ENCODE data around the gene SMIM35. TPM values are rescaled to one million over a fixed set of nuclear protein-coding genes. Genes with fewer than 3 reads are reported as not detected.

The SMIM35 gene
- total RNA-seq, 1 donor from 2014 or later: not detected

GRCh38 chr11:117992136-117992535 lies 94.6 kb downstream of the SMIM35 start:
- H3K27me3 ChIP-seq (ENCODE audit: control insufficient read depth in 3 of 3, insufficient read depth in 3 of 3, low read length in 3 of 3): peaks cover 16 to 25% (median 18%) of the 10 kb centered on the region in 3 donors
- H3K4me3 ChIP-seq (ENCODE audit: low read length in 3 of 3): peak overlapping the region in 1 of 3 donors; percentile 14
- H3K36me3 ChIP-seq (ENCODE audit: control insufficient read depth in 3 of 3, insufficient read depth in 3 of 3, low read length in 3 of 3): peaks cover 0 to 4% (median 0%) of the 10 kb centered on the region in 3 donors
- H3K27ac ChIP-seq (ENCODE audit: low read depth, low read length): no peak overlapping the region
- H3K9ac ChIP-seq (ENCODE audit: low read depth in 1 of 3, low read length in 3 of 3): no peak overlapping the region
- no peaks in the 10 kb centered on the region for H3K9me3 ChIP-seq (ENCODE audit: control insufficient read depth in 3 of 3, low read length in 3 of 3)
- H3K4me1 ChIP-seq (ENCODE audit: control insufficient read depth in 3 of 3, insufficient read depth in 3 of 3, low read length in 3 of 3): peaks cover 0 to 8% (median 4%) of the 10 kb centered on the region in 3 donors

- Histone ChIP-seq H3K9ac (ENCODE audit: low read depth in 1 of 3, low read length in 3 of 3) (peak overlapping the region in 1 of 3 donors; percentile 16), H3K27ac (ENCODE audit: low read depth, low read length) (peak overlapping the region; percentile 71), H3K36me3 (ENCODE audit: control insufficient read depth in 3 of 3, insufficient read depth in 3 of 3, low read length in 3 of 3) (no peaks in the 10 kb centered on the region), H3K27me3 (ENCODE audit: control insufficient read depth in 3 of 3, insufficient read depth in 3 of 3, low read length in 3 of 3) (peaks cover 24 to 35% (median 25%) of the 10 kb centered on the region in 3 donors), H3K4me3 (ENCODE audit: low read length in 3 of 3) (peak overlapping the region in 2 of 3 donors; percentile 23 to 35), H3K4me1 (ENCODE audit: control insufficient read depth in 3 of 3, insufficient read depth in 3 of 3, low read length in 3 of 3) (peaks cover 4 to 9% (median 6%) of the 10 kb centered on the region in 3 donors), H3K9me3 (ENCODE audit: control insufficient read depth in 3 of 3, low read length in 3 of 3) (no peaks in the 10 kb centered on the region)
Measured at GRCh38 chr11:117989351-117990102, 97.2 kb downstream of the SMIM35 start.

- peaks cover 4 to 9% (median 6%) of the 10 kb centered on the region in 3 donors for H3K4me1 ChIP-seq (ENCODE audit: control insufficient read depth in 3 of 3, insufficient read depth in 3 of 3, low read length in 3 of 3)
- peaks cover 24 to 38% (median 25%) of the 10 kb centered on the region in 3 donors for H3K27me3 ChIP-seq (ENCODE audit: control insufficient read depth in 3 of 3, insufficient read depth in 3 of 3, low read length in 3 of 3)
- no peaks in the 10 kb centered on the region for H3K9me3 ChIP-seq (ENCODE audit: control insufficient read depth in 3 of 3, low read length in 3 of 3)
- H3K36me3 ChIP-seq (ENCODE audit: control insufficient read depth in 3 of 3, insufficient read depth in 3 of 3, low read length in 3 of 3): no peaks in the 10 kb centered on the region
- peak overlapping the region; percentile 71 for H3K27ac ChIP-seq (ENCODE audit: low read depth, low read length)
- peak overlapping the region in 2 of 3 donors; percentile 64 to 70 for H3K4me3 ChIP-seq (ENCODE audit: low read length in 3 of 3)
- H3K9ac ChIP-seq (ENCODE audit: low read depth in 1 of 3, low read length in 3 of 3): peak overlapping the region; percentile 54 to 60 (median 54)
Measured at GRCh38 chr11:117986981-117987574, 99.7 kb downstream of the SMIM35 start.

- Histone ChIP-seq H3K27ac (ENCODE audit: low read depth, low read length) (peak within 1 kb of the TSS; percentile 71), H3K36me3 (ENCODE audit: control insufficient read depth in 3 of 3, insufficient read depth in 3 of 3, low read length in 3 of 3) (no peaks in the 10 kb centered on the region), H3K4me1 (ENCODE audit: control insufficient read depth in 3 of 3, insufficient read depth in 3 of 3, low read length in 3 of 3) (peaks cover 4 to 9% (median 6%) of the 10 kb centered on the region in 3 donors), H3K9me3 (ENCODE audit: control insufficient read depth in 3 of 3, low read length in 3 of 3) (no peaks in the 10 kb centered on the region), H3K27me3 (ENCODE audit: control insufficient read depth in 3 of 3, insufficient read depth in 3 of 3, low read length in 3 of 3) (peaks cover 24 to 38% (median 28%) of the 10 kb centered on the region in 3 donors), H3K9ac (ENCODE audit: low read depth in 1 of 3, low read length in 3 of 3) (peak within 1 kb of the TSS in 2 of 3 donors; percentile 54 to 60), H3K4me3 (ENCODE audit: low read length in 3 of 3) (peak within 1 kb of the TSS; percentile 57 to 71 (median 70))
Measured at GRCh38 chr11:117985953-117986887, 100.5 kb downstream of the SMIM35 start, which contains the start of gene IL10RA. Gene IL10RA, plus strand, starts transcription at chr11:117986394. Its CDS starts 74 bp downstream, at chr11:117986468.

- Histone ChIP-seq H3K4me3 (ENCODE audit: low read length in 3 of 3) (no peak overlapping the region), H3K36me3 (ENCODE audit: control insufficient read depth in 3 of 3, insufficient read depth in 3 of 3, low read length in 3 of 3) (no peaks in the 10 kb centered on the region), H3K9me3 (ENCODE audit: control insufficient read depth in 3 of 3, low read length in 3 of 3) (no peaks in the 10 kb centered on the region), H3K4me1 (ENCODE audit: control insufficient read depth in 3 of 3, insufficient read depth in 3 of 3, low read length in 3 of 3) (peaks cover 4 to 9% (median 6%) of the 10 kb centered on the region in 3 donors), H3K27me3 (ENCODE audit: control insufficient read depth in 3 of 3, insufficient read depth in 3 of 3, low read length in 3 of 3) (peaks cover 24 to 46% (median 32%) of the 10 kb centered on the region in 3 donors), H3K27ac (ENCODE audit: low read depth, low read length) (no peak overlapping the region), H3K9ac (ENCODE audit: low read depth in 1 of 3, low read length in 3 of 3) (no peak overlapping the region)
Measured at GRCh38 chr11:117984476-117984875, 102.3 kb downstream of the SMIM35 start.

GRCh38 chr11:117983163-117983475 lies 103.6 kb downstream of the SMIM35 start:
- no peaks in the 10 kb centered on the region for H3K36me3 ChIP-seq (ENCODE audit: control insufficient read depth in 3 of 3, insufficient read depth in 3 of 3, low read length in 3 of 3)
- H3K27me3 ChIP-seq (ENCODE audit: control insufficient read depth in 3 of 3, insufficient read depth in 3 of 3, low read length in 3 of 3): peaks cover 18 to 40% (median 29%) of the 10 kb centered on the region in 3 donors
- H3K9me3 ChIP-seq (ENCODE audit: control insufficient read depth in 3 of 3, low read length in 3 of 3): no peaks in the 10 kb centered on the region
- H3K4me1 ChIP-seq (ENCODE audit: control insufficient read depth in 3 of 3, insufficient read depth in 3 of 3, low read length in 3 of 3): peaks cover 4 to 12% (median 9%) of the 10 kb centered on the region in 3 donors
- H3K4me3 ChIP-seq (ENCODE audit: low read length in 3 of 3): no peak overlapping the region
- no peak overlapping the region for H3K27ac ChIP-seq (ENCODE audit: low read depth, low read length)
- no peak overlapping the region for H3K9ac ChIP-seq (ENCODE audit: low read depth in 1 of 3, low read length in 3 of 3)

- no peaks in the 10 kb centered on the region for H3K36me3 ChIP-seq (ENCODE audit: control insufficient read depth in 3 of 3, insufficient read depth in 3 of 3, low read length in 3 of 3)
- H3K4me3 ChIP-seq (ENCODE audit: low read length in 3 of 3): no peak overlapping the region
- H3K9me3 ChIP-seq (ENCODE audit: control insufficient read depth in 3 of 3, low read length in 3 of 3): no peaks in the 10 kb centered on the region
- peaks cover 0 to 20% (median 13%) of the 10 kb centered on the region in 3 donors for H3K27me3 ChIP-seq (ENCODE audit: control insufficient read depth in 3 of 3, insufficient read depth in 3 of 3, low read length in 3 of 3)
- peaks cover 0 to 6% (median 0%) of the 10 kb centered on the region in 3 donors for H3K4me1 ChIP-seq (ENCODE audit: control insufficient read depth in 3 of 3, insufficient read depth in 3 of 3, low read length in 3 of 3)
- H3K27ac ChIP-seq (ENCODE audit: low read depth, low read length): peak overlapping the region; percentile 31
- no peak overlapping the region for H3K9ac ChIP-seq (ENCODE audit: low read depth in 1 of 3, low read length in 3 of 3)
Measured at GRCh38 chr11:117980720-117981119, 106.0 kb downstream of the SMIM35 start.

GRCh38 chr11:117980280-117980679 lies 106.5 kb downstream of the SMIM35 start:
- Histone ChIP-seq H3K9me3 (ENCODE audit: control insufficient read depth in 3 of 3, low read length in 3 of 3) (no peaks in the 10 kb centered on the region), H3K4me1 (ENCODE audit: control insufficient read depth in 3 of 3, insufficient read depth in 3 of 3, low read length in 3 of 3) (peaks cover 0 to 6% (median 0%) of the 10 kb centered on the region in 3 donors), H3K9ac (ENCODE audit: low read depth in 1 of 3, low read length in 3 of 3) (no peak overlapping the region), H3K36me3 (ENCODE audit: control insufficient read depth in 3 of 3, insufficient read depth in 3 of 3, low read length in 3 of 3) (no peaks in the 10 kb centered on the region), H3K27me3 (ENCODE audit: control insufficient read depth in 3 of 3, insufficient read depth in 3 of 3, low read length in 3 of 3) (peaks cover 0 to 19% (median 13%) of the 10 kb centered on the region in 3 donors), H3K27ac (ENCODE audit: low read depth, low read length) (peak overlapping the region; percentile 31), H3K4me3 (ENCODE audit: low read length in 3 of 3) (no peak overlapping the region)

GRCh38 chr11:117979481-117980211 lies 107.1 kb downstream of the SMIM35 start:
- H3K4me1 ChIP-seq (ENCODE audit: control insufficient read depth in 3 of 3, insufficient read depth in 3 of 3, low read length in 3 of 3): peaks cover 0 to 6% (median 0%) of the 10 kb centered on the region in 3 donors

More at GRCh38 chr11:117979481-117980211, 107.1 kb downstream of the SMIM35 start:
- H3K27me3 ChIP-seq (ENCODE audit: control insufficient read depth in 3 of 3, insufficient read depth in 3 of 3, low read length in 3 of 3): peaks cover 0 to 19% (median 13%) of the 10 kb centered on the region in 3 donors
- peak overlapping the region; percentile 36 for H3K27ac ChIP-seq (ENCODE audit: low read depth, low read length)
- no peak overlapping the region for H3K4me3 ChIP-seq (ENCODE audit: low read length in 3 of 3)
- no peaks in the 10 kb centered on the region for H3K36me3 ChIP-seq (ENCODE audit: control insufficient read depth in 3 of 3, insufficient read depth in 3 of 3, low read length in 3 of 3)
- H3K9me3 ChIP-seq (ENCODE audit: control insufficient read depth in 3 of 3, low read length in 3 of 3): no peaks in the 10 kb centered on the region
- no peak overlapping the region for H3K9ac ChIP-seq (ENCODE audit: low read depth in 1 of 3, low read length in 3 of 3)
